ENCODE measurements around the gene SLC6A13.

- TF ChIP-seq CTCF (IDR thresholded peaks at IDR 0.05) (no peak), ATF2 (CRISPR knock-in tag; IDR thresholded peaks at IDR 0.05; ENCODE audit: borderline replicate concordance, low read depth) (no peak), MAX (CRISPR knock-in tag; IDR thresholded peaks at IDR 0.05) (no peak), E2F4 (CRISPR knock-in tag; IDR thresholded peaks at IDR 0.05; ENCODE audit: borderline replicate concordance, low read depth) (no peak), NR2C2 (CRISPR knock-in tag; IDR thresholded peaks at IDR 0.05) (no peak), ATF6 (CRISPR knock-in tag; IDR thresholded peaks at IDR 0.05) (no peak)
Measured at GRCh38 chr12:267581-268482, 5.2 kb upstream of the SLC6A13 start.

Data from WTC11 (cell line).